Endothelial cell of umbilical vein (primary cell): ENCODE data around the gene CPNE1.

Experiments used
- CTCF ChIP-seq, 2 donors: IDR thresholded peaks; 1 replicate in 1 of 2; 2 replicates in 1 of 2; pipeline ENCODE4 v1.5.1; 2011; ENCODE audit warnings: low read length in 2 of 2, mild to moderate bottlenecking in 2 of 2, moderate library complexity in 2 of 2, control low read depth in 1 of 2, inconsistent platforms in 1 of 2, low read depth in 1 of 2; ENCODE audit not compliant: insufficient read depth in 1 of 2; ENCODE audit errors: extremely low read depth in 1 of 2
- EZH2 ChIP-seq: IDR thresholded peaks from 2 replicates; pipeline ENCODE4 v1.6.1; 2012; ENCODE audit warnings: borderline replicate concordance, low read depth, mild to moderate bottlenecking, moderate library complexity, low read length, inconsistent platforms; ENCODE audit not compliant: severe bottlenecking
- JUN ChIP-seq: IDR thresholded peaks from 2 replicates; pipeline ENCODE4 v1.6.1; 2011; ENCODE audit warnings: borderline replicate concordance, low read depth; ENCODE audit not compliant: insufficient read length, insufficient read depth
- MAX ChIP-seq: IDR thresholded peaks from 2 replicates; pipeline ENCODE4 v1.6.1; 2011; ENCODE audit not compliant: insufficient read depth, insufficient read length
- MYC ChIP-seq: IDR thresholded peaks from one replicate; pipeline ENCODE4 v1.6.1; 2011; ENCODE audit warnings: mild to moderate bottlenecking, low read depth, low read length
- POLR2A ChIP-seq: IDR thresholded peaks from 2 replicates; pipeline ENCODE4 v1.6.1; 2012; ENCODE audit warnings: low read depth, mild to moderate bottlenecking, control low read depth, low read length
- POLR2AphosphoS5 ChIP-seq: IDR thresholded peaks from 2 replicates; pipeline ENCODE4 v1.6.1; 2012; ENCODE audit warnings: low read depth, mild to moderate bottlenecking, control low read depth, low read length, moderate library complexity; ENCODE audit not compliant: insufficient read depth

- TF ChIP-seq POLR2A (no peak), MYC (no peak), MAX (no peak), JUN (no peak), CTCF (IDR thresholded peaks at IDR 0.05; ENCODE audit: extremely low read depth in 1 of 2, insufficient read depth in 1 of 2, low read depth in 1 of 2, low read length in 2 of 2) (no peak), POLR2AphosphoS5 (no peak), EZH2 (no peak)
Measured at GRCh38 chr20:35578469-35578868, 86.2 kb downstream of the CPNE1 start.
